C4-2B (cell line): ENCODE results near the gene LTC4S.
"Not testable (repeated sequence)": the region's sequence is repeated elsewhere in the genome, so short reads cannot be mapped to it uniquely, and the experiment has no call there.

Experiments
- H3K27ac ChIP-seq: fragments of 450-650 bp; 2 replicates; pipeline ENCODE4 v1.5.1; 2017
- ZFX ChIP-seq: fragments of 450-650 bp; IDR thresholded peaks from 2 replicates; pipeline ENCODE4 v1.6.1; 2017
- TF ChIP-seq, protein P1 (sequence below): fragments of 450-650 bp; conservative IDR thresholded peaks from 2 replicates; pipeline ENCODE4 v1.5.1; 2017; ENCODE audit warnings: mild to moderate bottlenecking

Gene LTC4S

DNA sequence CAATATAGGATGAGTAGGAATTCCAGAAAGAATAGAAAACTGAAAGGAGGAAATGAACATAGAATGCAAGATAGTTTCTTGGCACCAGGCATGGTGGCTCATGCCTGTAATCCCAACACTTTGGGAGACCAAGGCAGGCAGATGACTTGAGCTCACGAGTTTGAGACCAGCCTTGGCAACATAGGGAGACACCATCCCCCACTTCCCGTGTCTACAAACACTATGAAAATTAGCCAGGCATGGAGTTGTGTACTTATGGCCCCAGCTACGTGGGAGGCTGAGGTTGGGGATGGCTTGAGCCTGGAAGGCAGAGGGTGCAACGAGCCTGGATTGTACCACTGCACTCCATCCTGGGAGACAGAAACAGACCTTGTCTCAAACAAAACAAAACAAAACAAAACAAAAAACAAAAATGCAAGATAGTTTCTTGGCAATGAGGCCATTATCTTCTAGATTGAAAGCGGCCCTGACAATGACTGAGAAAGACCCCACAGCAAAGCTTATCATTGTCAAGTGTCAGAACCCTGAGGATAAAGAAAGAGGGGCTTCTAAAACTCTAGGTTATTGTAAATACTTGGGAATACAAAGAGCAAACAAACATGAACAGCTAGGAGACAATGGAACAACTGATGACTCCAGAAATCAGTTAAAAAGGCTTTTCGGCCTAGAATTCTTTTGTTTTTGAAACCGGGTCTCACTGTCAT lies 36.1 kb downstream of the LTC4S start:
- H3K27ac ChIP-seq = no peak overlapping the region
- TF ChIP-seq ZFX = no peak
- TF ChIP-seq, protein P1, sequence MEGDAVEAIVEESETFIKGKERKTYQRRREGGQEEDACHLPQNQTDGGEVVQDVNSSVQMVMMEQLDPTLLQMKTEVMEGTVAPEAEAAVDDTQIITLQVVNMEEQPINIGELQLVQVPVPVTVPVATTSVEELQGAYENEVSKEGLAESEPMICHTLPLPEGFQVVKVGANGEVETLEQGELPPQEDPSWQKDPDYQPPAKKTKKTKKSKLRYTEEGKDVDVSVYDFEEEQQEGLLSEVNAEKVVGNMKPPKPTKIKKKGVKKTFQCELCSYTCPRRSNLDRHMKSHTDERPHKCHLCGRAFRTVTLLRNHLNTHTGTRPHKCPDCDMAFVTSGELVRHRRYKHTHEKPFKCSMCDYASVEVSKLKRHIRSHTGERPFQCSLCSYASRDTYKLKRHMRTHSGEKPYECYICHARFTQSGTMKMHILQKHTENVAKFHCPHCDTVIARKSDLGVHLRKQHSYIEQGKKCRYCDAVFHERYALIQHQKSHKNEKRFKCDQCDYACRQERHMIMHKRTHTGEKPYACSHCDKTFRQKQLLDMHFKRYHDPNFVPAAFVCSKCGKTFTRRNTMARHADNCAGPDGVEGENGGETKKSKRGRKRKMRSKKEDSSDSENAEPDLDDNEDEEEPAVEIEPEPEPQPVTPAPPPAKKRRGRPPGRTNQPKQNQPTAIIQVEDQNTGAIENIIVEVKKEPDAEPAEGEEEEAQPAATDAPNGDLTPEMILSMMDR = no peak

DNA sequence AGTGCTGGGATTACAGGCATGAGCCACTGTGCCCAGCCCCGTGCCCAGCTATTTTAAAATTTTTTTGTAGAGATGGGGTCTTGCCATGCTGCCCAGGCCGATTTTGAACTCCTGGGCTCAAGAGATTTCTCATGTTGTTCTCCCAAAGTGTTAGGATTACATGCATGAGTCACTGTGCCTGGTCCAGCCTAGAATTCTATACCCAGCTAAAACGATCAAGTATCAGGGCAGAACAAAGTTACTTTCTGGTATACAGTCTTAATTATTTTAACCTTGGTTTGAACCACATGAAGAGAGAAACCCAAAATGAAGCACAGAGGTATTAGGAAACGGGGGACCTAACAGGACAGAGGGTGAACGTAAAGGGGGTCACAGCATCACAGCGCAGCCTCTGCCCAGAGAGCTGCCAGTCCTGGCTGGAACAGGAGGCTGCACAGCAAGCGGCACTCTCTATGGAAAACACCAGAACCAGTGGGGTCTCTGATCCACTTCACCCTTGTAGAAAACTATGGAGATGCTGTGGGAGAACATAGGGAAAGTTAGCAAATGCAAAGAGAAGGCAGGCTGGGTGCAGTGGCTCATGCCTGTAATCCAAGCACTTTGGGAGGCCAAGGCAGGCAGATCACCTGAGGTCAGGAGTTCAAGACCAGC lies 37.2 kb downstream of the LTC4S start:
- no peak for TF ChIP-seq ZFX
- TF ChIP-seq, protein P1 = no peak
- no peak overlapping the region for H3K27ac ChIP-seq

DNA sequence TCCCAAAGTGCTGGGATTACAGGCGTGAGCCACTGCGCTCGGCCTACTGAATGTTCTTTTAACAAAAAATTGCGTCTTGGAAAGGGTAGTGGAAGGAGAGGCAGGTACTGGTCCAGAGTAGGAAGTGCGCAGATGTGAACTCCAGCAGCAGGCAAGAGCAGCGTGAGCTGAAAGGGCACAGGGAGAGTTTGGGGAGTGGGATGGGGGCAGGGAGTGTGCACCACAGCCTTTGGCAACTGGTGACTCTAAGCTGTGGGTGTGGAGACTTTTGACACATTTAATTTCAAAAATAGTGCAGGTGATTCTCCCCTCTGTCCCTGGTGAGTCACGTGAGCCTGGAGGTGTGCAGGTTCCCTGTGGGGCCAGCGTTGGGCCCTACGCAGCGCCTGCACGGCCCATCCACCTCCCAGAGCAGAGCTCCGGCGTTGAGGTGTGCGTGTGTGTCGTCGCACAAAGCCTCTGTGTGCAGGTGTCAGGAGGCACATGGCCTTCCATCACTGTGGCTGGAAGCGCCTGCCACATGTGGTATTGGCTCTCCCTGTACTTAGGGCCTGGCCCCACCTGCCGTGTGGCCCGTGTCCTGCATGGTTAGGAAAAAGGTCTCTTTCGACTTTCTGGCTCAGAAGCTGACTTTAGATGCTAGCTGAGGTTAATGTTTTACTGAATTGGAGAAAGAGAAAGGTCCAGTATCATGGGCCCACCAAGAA lies 38.4 kb downstream of the LTC4S start:
- no peak overlapping the region for H3K27ac ChIP-seq
- TF ChIP-seq, protein P1 = no peak
- TF ChIP-seq ZFX = no peak

DNA sequence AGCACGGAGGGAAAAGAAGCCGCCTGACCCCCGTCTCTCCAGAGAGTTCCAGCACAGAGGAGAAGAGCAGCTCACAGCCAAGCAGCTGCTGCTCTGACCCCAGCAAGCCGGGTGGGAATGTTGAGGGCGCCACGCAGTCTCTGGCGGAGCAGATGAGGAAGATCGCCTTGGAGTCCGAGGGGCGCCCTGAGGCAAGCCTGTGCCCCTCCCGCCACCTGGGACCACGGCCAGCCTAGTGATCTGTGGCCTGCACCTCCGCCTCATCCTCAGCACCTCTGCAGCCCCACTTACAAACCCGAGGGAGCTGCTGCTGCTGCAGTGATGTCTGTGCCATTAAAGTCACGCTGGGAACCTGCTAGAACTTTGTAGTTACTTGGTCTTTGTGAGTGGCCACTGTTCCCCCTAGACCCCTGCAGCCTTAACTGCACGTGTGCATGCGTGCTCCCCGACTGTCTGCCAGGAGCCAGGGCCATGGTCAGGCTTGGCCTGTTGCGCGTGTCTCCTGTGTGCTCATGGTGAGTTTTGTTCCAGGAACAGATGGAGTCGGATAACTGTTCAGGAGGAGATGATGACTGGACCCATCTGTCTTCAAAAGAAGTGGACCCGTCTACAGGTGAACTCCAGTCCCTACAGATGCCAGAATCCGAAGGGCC lies 39.4 kb downstream of the LTC4S start:
- no peak overlapping the region for H3K27ac ChIP-seq
- TF ChIP-seq ZFX = no peak
- TF ChIP-seq, protein P1 = no peak

DNA sequence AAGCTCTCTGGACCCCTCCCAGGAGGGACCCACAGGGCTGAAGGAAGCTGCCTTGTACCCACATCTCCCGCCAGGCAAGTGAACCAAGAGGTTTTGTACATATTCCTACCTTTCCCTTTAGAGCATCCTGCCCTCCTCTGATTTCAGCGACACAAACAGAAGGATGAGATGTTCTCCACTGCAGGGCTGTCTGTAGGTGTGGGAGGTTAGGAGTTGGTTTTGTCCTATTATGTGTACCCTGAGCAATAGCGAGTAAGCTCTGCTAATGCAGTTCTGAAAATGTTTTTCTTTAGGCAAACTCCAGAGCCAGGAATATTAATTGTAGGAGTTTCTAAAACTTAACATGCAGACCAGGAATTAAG lies 39.9 kb downstream of the LTC4S start:
- TF ChIP-seq, protein P1 = no peak
- TF ChIP-seq ZFX = no peak
- no peak overlapping the region for H3K27ac ChIP-seq

DNA sequence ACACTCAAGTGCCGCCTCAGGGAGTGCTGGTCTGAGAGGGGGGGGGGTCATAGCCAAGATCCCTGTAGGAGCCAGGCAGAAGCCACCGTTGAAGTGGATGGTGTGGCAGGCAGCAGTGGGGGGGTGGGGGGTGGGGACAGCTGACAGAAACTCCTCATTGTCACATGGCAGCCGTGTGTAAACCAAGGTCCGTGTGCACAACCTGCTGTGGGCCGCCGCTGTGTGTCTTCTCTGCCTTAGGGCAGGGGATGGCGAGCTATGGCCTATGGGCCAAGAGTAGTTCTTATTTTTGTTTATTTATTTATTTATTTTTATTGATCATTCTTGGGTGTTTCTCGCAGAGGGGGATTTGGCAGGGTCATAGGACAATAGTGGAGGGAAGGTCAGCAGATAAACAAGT lies 40.3 kb downstream of the LTC4S start:
- TF ChIP-seq, protein P1 = no peak
- TF ChIP-seq ZFX = no peak

DNA sequence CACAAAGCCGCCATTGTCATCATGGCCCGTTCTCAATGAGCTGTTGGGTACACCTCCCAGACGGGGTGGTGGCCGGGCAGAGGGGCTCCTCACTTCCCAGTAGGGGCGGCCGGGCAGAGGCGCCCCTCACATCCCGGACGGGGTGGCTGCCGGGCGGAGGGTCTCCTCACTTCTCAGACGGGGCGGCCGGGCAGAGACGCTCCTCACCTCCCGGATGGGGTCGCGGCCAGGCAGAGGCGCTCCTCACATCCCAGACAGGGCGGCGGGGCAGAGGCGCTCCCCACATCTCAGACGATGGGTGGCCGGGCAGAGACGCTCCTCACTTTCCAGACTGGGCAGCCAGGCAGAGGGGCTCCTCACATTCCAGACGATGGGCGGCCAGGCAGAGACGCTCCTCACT lies 41.1 kb downstream of the LTC4S start:
- H3K27ac ChIP-seq = not testable (repeated sequence)

More for the DNA sequence above, 40.3 kb downstream of the LTC4S start:
- no peak overlapping the region for H3K27ac ChIP-seq
